Right renal cortex interstitium (tissue), 3 donors: ENCODE measurements around the gene TULP4. TPM values are rescaled to one million over a fixed set of nuclear protein-coding genes. Genes with fewer than 3 reads are reported as not detected.
"Not testable (repeated sequence)": the region's sequence is repeated elsewhere in the genome, so short reads cannot be mapped to it uniquely, and the experiment has no call there.

ENCODE experiments used
- DNase-seq, 3 donors: peaks; one replicate each; pipeline ENCODE4 v3.0.0-alpha.2; 2013; ENCODE audit warnings: low read depth in 3 of 3, low spot score in 2 of 3
- polyA plus RNA-seq, 3 donors: library from polyadenylated mRNA; unstranded; fragments of 120-200 nt; gene quantifications; one replicate each; pipeline ENCODE4 v1.2.1, GENCODE V29; 2013; ENCODE audit not compliant: insufficient read length in 3 of 3

The TULP4 gene
- polyA plus RNA-seq, 3 donors, result 17.7 to 19.1 (median 18.4) TPM

- DNase-seq, result not testable (repeated sequence)
Measured at GRCh38 chr6:158295976-158296853, 16.1 kb upstream of the TULP4 start.

GRCh38 chr6:158296854-158297324 lies 15.4 kb upstream of the TULP4 start:
- not testable (repeated sequence) for DNase-seq

- DNase-seq, result not testable (repeated sequence)
Measured at GRCh38 chr6:158297657-158298056, 14.6 kb upstream of the TULP4 start.

- not testable (repeated sequence) for DNase-seq
Measured at GRCh38 chr6:158300306-158301143, 11.7 kb upstream of the TULP4 start.

- DNase-seq, result not testable (repeated sequence)
Measured at GRCh38 chr6:158301561-158301960, 10.7 kb upstream of the TULP4 start.

- not testable (repeated sequence) for DNase-seq
Measured at GRCh38 chr6:158302195-158302796, 10.0 kb upstream of the TULP4 start.

GRCh38 chr6:158303210-158303731 lies 9.0 kb upstream of the TULP4 start:
- no peak for DNase-seq

- no peak for DNase-seq
Measured at GRCh38 chr6:158304254-158304653, 8.0 kb upstream of the TULP4 start.

- no peak for DNase-seq
Measured at GRCh38 chr6:158309814-158310213, 2.5 kb upstream of the TULP4 start.

GRCh38 chr6:158311193-158311592 lies 1.1 kb upstream of the TULP4 start:
- no peak for DNase-seq

- no peak for DNase-seq
Measured at GRCh38 chr6:158311626-158312025, 639 bp upstream of the TULP4 start.

GRCh38 chr6:158312672-158313397 lies 570 bp downstream of the TULP4 start:
- DNase-seq, result no peak

GRCh38 chr6:158313989-158314388 lies 1.7 kb downstream of the TULP4 start:
- DNase-seq, result no peak

GRCh38 chr6:158314737-158315136 lies 2.5 kb downstream of the TULP4 start:
- DNase-seq, result no peak

- no peak for DNase-seq
Measured at GRCh38 chr6:158316022-158316421, 3.8 kb downstream of the TULP4 start.

GRCh38 chr6:158321960-158322359 lies 9.7 kb downstream of the TULP4 start:
- no peak for DNase-seq

- DNase-seq, result no peak
Measured at GRCh38 chr6:158322400-158322723, 10.1 kb downstream of the TULP4 start.

- DNase-seq, result no peak
Measured at GRCh38 chr6:158322724-158323560, 10.7 kb downstream of the TULP4 start.

GRCh38 chr6:158323561-158323958 lies 11.3 kb downstream of the TULP4 start:
- DNase-seq, result no peak
